NB4 (cell line): Measurements from ENCODE around the gene CPEB3.

ENCODE experiments used
- POLR2A ChIP-seq: IDR thresholded peaks from 2 replicates; pipeline ENCODE4 v1.6.1; 2011; ENCODE audit warnings: mild to moderate bottlenecking; ENCODE audit not compliant: insufficient read length; ENCODE audit errors: extremely low read depth
- TF ChIP-seq, protein P1 (sequence below): IDR thresholded peaks from one replicate; pipeline ENCODE4 v1.5.1; 2012; ENCODE audit warnings: low read depth, low read length

DNA sequence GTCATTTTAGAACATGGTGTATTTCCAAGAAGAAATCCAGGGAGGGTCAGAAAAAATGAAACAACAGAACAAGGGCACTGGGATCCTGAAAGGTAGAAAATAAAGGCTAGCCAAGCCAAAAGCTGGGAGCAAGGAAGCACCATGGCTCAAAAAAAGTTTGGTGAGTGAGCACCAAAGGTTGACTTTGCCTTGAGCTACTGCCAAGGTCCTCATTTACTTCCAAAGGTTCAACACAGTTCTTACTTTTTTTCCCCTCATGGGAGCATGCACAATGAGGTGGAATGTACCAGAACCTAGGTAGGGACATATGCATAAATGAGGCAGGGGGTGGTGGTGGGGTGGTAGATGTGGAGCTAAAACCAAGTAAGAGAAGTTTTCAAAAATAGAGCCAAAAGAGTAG is 182.8 kb downstream of the CPEB3 start:
- TF ChIP-seq, protein P1, sequence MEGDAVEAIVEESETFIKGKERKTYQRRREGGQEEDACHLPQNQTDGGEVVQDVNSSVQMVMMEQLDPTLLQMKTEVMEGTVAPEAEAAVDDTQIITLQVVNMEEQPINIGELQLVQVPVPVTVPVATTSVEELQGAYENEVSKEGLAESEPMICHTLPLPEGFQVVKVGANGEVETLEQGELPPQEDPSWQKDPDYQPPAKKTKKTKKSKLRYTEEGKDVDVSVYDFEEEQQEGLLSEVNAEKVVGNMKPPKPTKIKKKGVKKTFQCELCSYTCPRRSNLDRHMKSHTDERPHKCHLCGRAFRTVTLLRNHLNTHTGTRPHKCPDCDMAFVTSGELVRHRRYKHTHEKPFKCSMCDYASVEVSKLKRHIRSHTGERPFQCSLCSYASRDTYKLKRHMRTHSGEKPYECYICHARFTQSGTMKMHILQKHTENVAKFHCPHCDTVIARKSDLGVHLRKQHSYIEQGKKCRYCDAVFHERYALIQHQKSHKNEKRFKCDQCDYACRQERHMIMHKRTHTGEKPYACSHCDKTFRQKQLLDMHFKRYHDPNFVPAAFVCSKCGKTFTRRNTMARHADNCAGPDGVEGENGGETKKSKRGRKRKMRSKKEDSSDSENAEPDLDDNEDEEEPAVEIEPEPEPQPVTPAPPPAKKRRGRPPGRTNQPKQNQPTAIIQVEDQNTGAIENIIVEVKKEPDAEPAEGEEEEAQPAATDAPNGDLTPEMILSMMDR: no peak
- no peak for TF ChIP-seq POLR2A
